HepG2 (cell line): ENCODE data around the gene SLC25A45. TPM values are rescaled to one million over a fixed set of nuclear protein-coding genes. Genes with fewer than 3 reads are reported as not detected.
A peak's percentile ranks its signal among the peaks of the same experiment; 100 is the strongest.

Source experiments
- ATAC-seq: fragments of 200-7000 bp; cut with Tn5 transposase; 3 replicates; pipeline ENCODE4 v1.9.1; 2020; ENCODE audit warnings: mild to moderate bottlenecking, moderate library complexity
- BruUV-seq: library from RNA; stranded (reverse); fragments of 400-500 nt; replicated peaks from 2 replicates; lab custom pipeline; 2021; lab: Mats Ljungman, UMichigan
- CTCF ChIA-PET: fragments of 300-600 bp; formaldehyde crosslinking; extraction: SDS; loops from one replicate; lab custom pipeline; 2021; ENCODE audit warnings: low total read pairs, inconsistent platforms, low intra/inter-chr PET ratio; lab: Yijun Ruan, JAX
- POLR2A ChIA-PET: fragments of 350-600 bp; sonication (Branson Sonifier 250); formaldehyde crosslinking; loops from one replicate; lab custom pipeline; 2020; ENCODE audit warnings: antibody characterized with exemption, inconsistent platforms; lab: Yijun Ruan, JAX
- DNase-seq: peaks from one replicate; pipeline ENCODE4 v3.0.0-alpha.2; 2015; ENCODE audit warnings: low spot score
- FAIRE-seq: peaks from 3 replicates; lab custom pipeline; 2011; peaks lifted over from hg19 to GRCh38; lab: Jason Lieb, UNC
- H2AFZ ChIP-seq: one replicate; pipeline ENCODE4 v1.6.1; 2011; ENCODE audit warnings: low read length, inconsistent platforms
- H3K27ac ChIP-seq: fragments of 300-600 bp; 3 replicates; pipeline ENCODE4 v1.8.0; 2011; ENCODE audit warnings: mixed run types, mild to moderate bottlenecking, mixed read lengths, low read length, inconsistent platforms; ENCODE audit not compliant: insufficient read depth; ENCODE audit errors: extremely low read length
- H3K27me3 ChIP-seq, 2 experiments: fragments of 200-600 bp in 1 of 2; 2 replicates in 1 of 2; 3 replicates in 1 of 2; pipeline versions ENCODE4 v1.6.0 to v1.8.0; 2011; ENCODE audit warnings: low read length in 2 of 2, mild to moderate bottlenecking in 2 of 2, moderate library complexity in 2 of 2, inconsistent platforms in 1 of 2; ENCODE audit not compliant: insufficient read depth in 2 of 2, control insufficient read depth in 1 of 2
- H3K36me3 ChIP-seq, 2 experiments: fragments of 200-600 bp in 1 of 2; replicated peaks in 1 of 2; 2 replicates in 1 of 2; 3 replicates in 1 of 2; pipeline versions ENCODE4 v1.5.1 to v1.8.0; 2011; ENCODE audit warnings: low read length in 2 of 2, inconsistent platforms in 1 of 2; ENCODE audit not compliant: insufficient read depth in 2 of 2, control insufficient read depth in 1 of 2
- H3K4me1 ChIP-seq: 2 replicates; pipeline ENCODE4 v1.5.1; 2012; ENCODE audit warnings: low read length, inconsistent platforms; ENCODE audit not compliant: insufficient read depth
- H3K4me2 ChIP-seq: 2 replicates; pipeline ENCODE4 v1.6.0; 2011; ENCODE audit warnings: low read depth, low read length, inconsistent platforms
- H3K4me3 ChIP-seq, 3 experiments: fragments of 200-600 bp in 1 of 3; sonication (generic), shearing (Covaris generic) in 1 of 3; replicated peaks in 1 of 3; 2 replicates each; pipeline ENCODE4 v1.5.1; 2011 to 2016; ENCODE audit warnings: low read length in 3 of 3, inconsistent platforms in 2 of 3, low read depth in 2 of 3, mild to moderate bottlenecking in 2 of 3, control low read depth in 1 of 3, mixed read lengths in 1 of 3; ENCODE audit not compliant: insufficient read depth in 1 of 3
- H3K79me2 ChIP-seq: one replicate; pipeline ENCODE4 v1.6.1; 2011; ENCODE audit warnings: low read length, inconsistent platforms; ENCODE audit not compliant: insufficient read depth
- H3K9ac ChIP-seq: 2 replicates; pipeline ENCODE4 v1.6.0; 2011; ENCODE audit warnings: mild to moderate bottlenecking, low read depth, low read length, inconsistent platforms; ENCODE audit not compliant: insufficient read depth
- H3K9me3 ChIP-seq: 2 replicates; pipeline ENCODE4 v1.5.1; 2012; ENCODE audit warnings: mild to moderate bottlenecking, low read length
- H4K20me1 ChIP-seq: 2 replicates; pipeline ENCODE4 v1.6.0; 2011; ENCODE audit warnings: inconsistent platforms, mild to moderate bottlenecking, low read length, moderate library complexity; ENCODE audit not compliant: insufficient read depth
- AGO2 ChIP-seq: fragments of 200-400 bp; formaldehyde crosslinking; optimal IDR thresholded peaks from 2 replicates; pipeline ENCODE3; 2017; ENCODE audit warnings: mild to moderate bottlenecking, low read depth, low read length, moderate library complexity
- REL ChIP-seq: sonication (generic); formaldehyde crosslinking; conservative IDR thresholded peaks from 2 replicates; pipeline ENCODE4 v1.8.0; 2022; ENCODE audit warnings: mild to moderate bottlenecking, missing genetic modification reagents, moderate library complexity
- ZNF263 ChIP-seq: sonication (generic); formaldehyde crosslinking; IDR thresholded peaks from 2 replicates; pipeline ENCODE4 v1.4.0; 2020; ENCODE audit warnings: missing genetic modification reagents
- ZNF670 ChIP-seq: sonication (generic); formaldehyde crosslinking; IDR thresholded peaks from 2 replicates; pipeline ENCODE4 v1.8.0; 2022; ENCODE audit warnings: mild to moderate bottlenecking, missing genetic modification reagents, borderline replicate concordance
- WGBS: methylation state at CpG from one replicate; pipeline ENCODE4 v1.1.6; 2017; ENCODE audit warnings: low lambda C conversion rate; 5-methylcytosine and 5-hydroxymethylcytosine counted together
- in situ Hi-C: cut with HindIII; loops from 2 replicates; pipeline ENCODE4 v1.10.0; 2017; ENCODE audit warnings: low pct_unique_long_range_greater_than_20kb; ENCODE audit not compliant: extremely low pct_ligation_motif_present
- intact Hi-C: fragments of 100-400 bp; cut with micrococcal nuclease; formaldehyde crosslinking; loops from one replicate; pipeline ENCODE4 v1.10.0; 2022; ENCODE audit not compliant: unreplicated experiment
- polyA plus RNA-seq, 8 experiments: library from polyadenylated mRNA; depleted of rRNA in 3 of 8; stranded (reverse) in 7 of 8; unstranded in 1 of 8; fragments of >200 nt; fragmentation: Illumina TruSeq in 4 of 8; extraction: Trizol in 4 of 8; gene quantifications; 2 replicates each; pipeline versions ENCODE4 v1.2.1 to v1.2.3, GENCODE V29; 2011 to 2016; ENCODE audit warnings: low read depth in 4 of 8, missing spikeins in 1 of 8, mixed read lengths in 1 of 8; ENCODE audit not compliant: insufficient read depth in 1 of 8
- total RNA-seq, 5 experiments: library from RNA; depleted of rRNA; stranded (reverse); fragments of >200 nt; fragmentation: Illumina TruSeq; extraction: Trizol; gene quantifications; 2 replicates each; pipeline ENCODE4 v1.2.3, GENCODE V29; 2016; ENCODE audit warnings: low read depth in 1 of 5

Gene SLC25A45
- total and polyA plus RNA-seq, 2 of the 13 experiments (the other 11 are each of a cell fraction or from before 2014, with no cell fraction given) = 1.2 to 3.4 TPM

GRCh38 chr11:65411681-65412070 is 29.2 kb upstream of the SLC25A45 start:
- Histone ChIP-seq H3K4me3 (no peak overlapping the region), H3K79me2 (peaks cover 6% of the 10 kb centered on the region), H3K27ac (no peak overlapping the region), H3K4me1 (peaks cover 25% of the 10 kb centered on the region), H3K9me3 (no peaks in the 10 kb centered on the region), H3K27me3 (no peaks in the 10 kb centered on the region), H3K36me3 (peaks cover 2 to 28% of the 10 kb centered on the region in 2 experiments; a peak in 3 of 5 replicates), H3K4me2 (no peak overlapping the region), H3K9ac (no peak overlapping the region), H2AFZ (no peak overlapping the region), H4K20me1 (no peaks in the 10 kb centered on the region)
- intact Hi-C loops (no loop called here), in situ Hi-C loops (no loop called here)
- no peak for ATAC-seq
- FAIRE-seq = no peak
- ChIA-PET CTCF (no interaction called here), POLR2A (no interaction called here)
- 90% methylated on average over 4 of the region's 5 CpGs for WGBS
- TF ChIP-seq ZNF670 (CRISPR knock-in tag) (no peak), ZNF263 (CRISPR knock-in tag) (peak; percentile 53; the same call in 1 of the 2 replicates)
- no TSS peak for BruUV-seq
- DNase-seq = no peak

DNA sequence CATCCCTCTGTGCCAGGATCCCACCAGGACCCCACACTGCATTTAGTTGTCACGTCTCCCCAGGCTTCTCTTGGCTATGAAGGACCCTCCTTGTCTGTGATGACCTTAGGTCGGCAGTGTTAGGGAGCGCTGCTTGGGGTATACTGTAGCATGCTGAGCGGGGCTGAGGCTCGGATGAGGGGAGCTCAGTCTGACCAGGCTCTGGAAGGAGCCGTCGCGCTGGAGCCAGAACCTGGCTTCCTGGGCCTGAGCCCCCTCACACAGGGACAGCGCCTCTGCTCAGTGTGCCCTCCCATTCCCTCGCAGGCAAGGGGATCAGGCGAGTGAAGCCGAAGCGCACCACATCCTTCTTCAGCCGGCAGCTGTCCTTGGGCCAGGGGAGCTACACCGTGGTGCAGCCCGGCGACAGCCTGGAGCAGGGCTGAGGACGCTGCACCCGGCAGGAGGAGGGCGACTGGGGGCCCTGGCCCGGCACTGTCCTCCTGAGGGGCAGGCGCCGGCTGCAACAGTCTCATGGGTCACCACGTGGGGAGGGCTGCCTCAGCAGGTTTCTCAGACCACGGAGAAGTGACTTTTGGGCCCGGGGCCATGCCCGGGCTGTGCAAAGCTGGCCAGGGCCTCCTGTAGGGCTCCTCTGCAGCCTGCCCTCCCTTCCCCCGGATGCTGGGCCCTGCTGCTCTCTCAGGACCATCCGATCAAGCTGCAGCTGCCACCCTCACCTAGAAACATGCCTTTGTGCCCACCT is 28.7 kb upstream of the SLC25A45 start:
- Histone ChIP-seq H3K4me2 (no peak overlapping the region), H3K27ac (no peak overlapping the region), H3K4me1 (peaks cover 20% of the 10 kb centered on the region), H3K27me3 (no peaks in the 10 kb centered on the region), H3K79me2 (peaks cover 3% of the 10 kb centered on the region), H3K9me3 (no peaks in the 10 kb centered on the region), H4K20me1 (no peaks in the 10 kb centered on the region), H3K4me3 (no peak overlapping the region), H3K9ac (no peak overlapping the region), H3K36me3 (peaks cover 2 to 28% of the 10 kb centered on the region in 2 experiments; a peak in 3 of 5 replicates), H2AFZ (no peak overlapping the region)
- TF ChIP-seq REL (CRISPR knock-in tag) = no peak
- peak; percentile 59 for TF ChIP-seq AGO2
- intact Hi-C loops = no loop called here
- CTCF ChIA-PET = no interaction called here
- in situ Hi-C loops = no loop called here
- POLR2A ChIA-PET = no interaction called here
- no peak for ATAC-seq
- DNase-seq = no peak
- no TSS peak for BruUV-seq
- FAIRE-seq = no peak
- WGBS = 98% methylated on average over 12 of the region's 29 CpGs
